Medulla oblongata (tissue), 1 donor: Measurements from ENCODE around the gene GNLY.
"Not testable (repeated sequence)": the region's sequence is repeated elsewhere in the genome, so short reads cannot be mapped to it uniquely, and the experiment has no call there.

Experiments
- DNase-seq: peaks from one replicate; pipeline ENCODE4 v3.0.0-alpha.2; 2015; ENCODE audit errors: extremely low spot score

The GNLY gene

DNA sequence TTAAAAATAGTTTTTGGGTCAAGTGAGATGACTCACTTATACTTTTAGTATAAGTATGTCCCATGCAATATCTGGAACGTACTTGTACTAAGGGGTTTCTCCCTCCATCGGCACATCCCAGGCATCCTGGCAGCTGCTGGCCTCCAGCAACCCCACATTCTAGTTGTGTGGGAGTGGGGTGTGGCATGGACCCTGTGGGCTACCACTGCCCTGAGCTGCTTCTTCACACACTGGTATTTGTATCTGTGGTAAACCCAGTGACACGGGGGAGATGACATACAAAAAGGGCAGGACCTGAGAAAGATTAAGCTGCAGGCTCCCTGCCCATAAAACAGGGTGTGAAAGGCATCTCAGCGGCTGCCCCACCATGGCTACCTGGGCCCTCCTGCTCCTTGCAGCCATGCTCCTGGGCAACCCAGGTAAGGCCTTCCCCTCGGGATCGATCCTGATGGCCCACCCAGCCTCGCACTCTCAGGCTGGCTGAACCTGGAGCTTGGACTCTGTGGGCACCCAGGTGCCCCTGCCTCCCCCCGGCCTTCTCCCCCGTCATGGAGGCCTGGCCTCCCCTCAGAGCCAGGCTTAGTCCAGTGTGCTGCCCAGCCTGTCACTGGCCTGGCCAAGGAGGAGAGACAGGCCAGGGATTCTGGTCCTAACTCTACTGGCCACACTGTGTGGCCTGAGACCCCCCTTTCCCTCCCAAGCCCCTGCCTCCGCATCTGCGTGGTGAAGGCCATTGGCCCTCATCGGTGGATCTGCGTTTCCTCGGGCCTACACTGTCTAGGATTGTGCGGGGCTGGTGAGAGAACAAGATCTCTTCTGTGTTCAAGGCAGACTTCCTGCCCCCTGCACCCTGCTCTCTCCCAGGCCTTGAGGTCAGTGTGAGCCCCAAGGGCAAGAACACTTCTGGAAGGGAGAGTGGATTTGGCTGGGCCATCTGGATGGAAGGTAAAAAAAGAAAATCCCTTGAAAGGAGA, at the start of gene GNLY:
TSS of gene GNLY (plus strand) at position 307 of the 974 bp plus-strand sequence. CDS start at position 368, 61 bp downstream.
- no peak for DNase-seq

DNA sequence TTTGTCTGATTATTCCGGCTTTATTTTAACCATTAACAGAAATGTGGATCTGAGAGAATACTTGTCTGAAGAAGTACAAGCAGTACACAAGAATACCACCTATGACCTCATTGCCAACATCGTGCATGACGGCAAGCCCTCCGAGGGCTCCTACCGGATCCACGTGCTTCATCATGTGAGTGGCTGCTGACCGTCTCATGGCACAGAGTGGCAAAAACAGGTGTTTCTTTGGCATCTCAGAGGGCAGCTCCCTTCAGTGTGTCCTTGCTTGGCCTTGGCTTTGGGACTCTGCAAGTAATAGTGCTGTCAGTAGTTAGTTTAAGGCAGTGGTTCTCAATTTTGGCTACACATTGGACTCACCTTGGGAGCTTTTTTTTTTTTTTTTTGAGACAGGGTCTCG, 49.2 kb upstream of the GNLY start:
- DNase-seq: no peak

GRCh38 chr2:85646166-85646565, 48.0 kb upstream of the GNLY start:
- DNase-seq: no peak

GRCh38 chr2:85647823-85648526, 46.2 kb upstream of the GNLY start:
- DNase-seq: peak; percentile 50

- DNase-seq: peak; percentile 14
Observed at GRCh38 chr2:85648619-85649018, 45.5 kb upstream of the GNLY start.

GRCh38 chr2:85649201-85650190, 44.7 kb upstream of the GNLY start:
- no peak for DNase-seq

- DNase-seq: no peak
Observed at GRCh38 chr2:85650456-85650855, 43.7 kb upstream of the GNLY start.

- DNase-seq: no peak
Observed at GRCh38 chr2:85651097-85651496, 43.1 kb upstream of the GNLY start.

GRCh38 chr2:85652056-85652455, 42.1 kb upstream of the GNLY start:
- no peak for DNase-seq

DNA sequence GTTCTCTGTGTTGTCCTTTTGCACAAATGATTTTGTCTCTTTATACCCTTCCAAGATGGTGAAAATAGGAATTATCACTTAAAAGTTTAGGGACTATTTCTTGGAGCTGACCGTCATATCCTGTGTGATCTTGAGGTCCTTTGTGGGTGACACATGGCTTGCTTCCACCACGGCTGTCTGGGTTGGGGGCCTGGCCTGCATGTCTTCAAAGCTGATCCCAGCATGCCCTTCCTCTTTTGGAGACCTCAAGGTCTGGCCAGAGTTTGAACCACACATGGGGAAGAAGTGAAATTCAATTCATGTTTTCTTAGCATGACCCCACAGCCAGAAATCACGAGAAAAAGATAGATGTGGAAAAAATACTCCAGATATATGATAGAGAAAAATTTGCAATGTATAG, 40.2 kb upstream of the GNLY start:
- peak; percentile 65 for DNase-seq

- no peak for DNase-seq
Observed at GRCh38 chr2:85655961-85656417, 38.2 kb upstream of the GNLY start.

DNA sequence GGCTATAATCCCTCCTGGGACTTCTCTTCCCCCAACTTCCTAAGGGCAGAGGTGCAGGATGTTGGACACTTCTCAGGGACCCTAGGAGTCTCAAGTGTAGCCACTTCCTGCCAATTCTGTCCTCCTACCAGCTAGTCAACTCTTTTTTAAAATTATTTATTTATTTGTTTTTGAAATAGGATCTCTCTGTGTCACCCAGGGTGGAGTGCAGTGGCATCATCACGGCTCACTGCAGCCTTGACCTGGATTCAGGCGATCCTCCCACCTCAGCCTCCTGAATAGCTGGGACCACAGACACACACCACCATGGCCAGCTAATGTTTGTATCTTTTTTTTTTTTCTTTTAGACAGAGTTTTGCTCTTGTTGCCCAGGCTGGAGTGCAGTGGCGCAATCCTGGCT, 37.7 kb upstream of the GNLY start:
- no peak for DNase-seq

DNA sequence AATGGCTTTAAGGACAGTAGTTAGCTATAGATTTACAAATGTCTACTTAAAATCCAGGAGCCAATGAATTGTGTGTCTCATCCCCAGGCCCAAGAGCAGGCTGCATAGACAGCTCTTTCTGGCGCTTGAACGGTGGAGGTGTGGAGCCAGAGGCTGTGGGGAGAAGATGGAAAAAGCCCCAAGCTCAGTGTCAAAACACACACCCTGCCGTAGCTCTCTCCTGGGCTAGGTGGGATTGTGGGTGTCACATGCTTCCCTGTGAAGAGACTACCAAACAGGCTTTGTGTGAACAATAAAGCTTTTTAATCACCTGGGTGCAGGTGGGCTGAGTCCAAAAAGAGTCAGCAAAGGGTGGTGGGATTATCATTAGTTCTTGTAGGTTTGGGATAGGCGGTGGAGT, 36.8 kb upstream of the GNLY start:
- not testable (repeated sequence) for DNase-seq

GRCh38 chr2:85659324-85659981, 34.7 kb upstream of the GNLY start:
- no peak for DNase-seq

GRCh38 chr2:85660301-85660700, 33.9 kb upstream of the GNLY start:
- DNase-seq: not testable (repeated sequence)

DNA sequence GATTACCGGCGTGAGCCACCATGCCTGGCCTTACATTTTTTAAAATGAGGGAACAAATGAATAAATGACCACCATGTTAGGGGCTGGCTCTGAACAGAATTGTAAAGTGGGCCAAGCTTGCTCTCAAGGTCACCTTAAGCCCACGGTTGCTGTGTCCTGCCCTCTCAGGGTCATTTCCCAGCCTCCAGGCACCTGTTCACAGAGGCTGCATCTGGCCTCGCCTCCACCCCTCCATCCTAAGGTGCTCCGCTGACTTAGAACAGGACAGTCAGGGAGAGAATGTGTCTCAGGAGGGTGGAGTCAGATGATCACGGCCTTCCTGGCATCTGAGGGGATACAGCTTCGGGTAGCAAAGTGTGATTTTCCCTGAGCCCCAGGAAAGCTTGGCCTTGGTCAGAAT, 33.4 kb upstream of the GNLY start:
- DNase-seq: no peak

GRCh38 chr2:85661139-85661858, 32.9 kb upstream of the GNLY start:
- DNase-seq: no peak

DNA sequence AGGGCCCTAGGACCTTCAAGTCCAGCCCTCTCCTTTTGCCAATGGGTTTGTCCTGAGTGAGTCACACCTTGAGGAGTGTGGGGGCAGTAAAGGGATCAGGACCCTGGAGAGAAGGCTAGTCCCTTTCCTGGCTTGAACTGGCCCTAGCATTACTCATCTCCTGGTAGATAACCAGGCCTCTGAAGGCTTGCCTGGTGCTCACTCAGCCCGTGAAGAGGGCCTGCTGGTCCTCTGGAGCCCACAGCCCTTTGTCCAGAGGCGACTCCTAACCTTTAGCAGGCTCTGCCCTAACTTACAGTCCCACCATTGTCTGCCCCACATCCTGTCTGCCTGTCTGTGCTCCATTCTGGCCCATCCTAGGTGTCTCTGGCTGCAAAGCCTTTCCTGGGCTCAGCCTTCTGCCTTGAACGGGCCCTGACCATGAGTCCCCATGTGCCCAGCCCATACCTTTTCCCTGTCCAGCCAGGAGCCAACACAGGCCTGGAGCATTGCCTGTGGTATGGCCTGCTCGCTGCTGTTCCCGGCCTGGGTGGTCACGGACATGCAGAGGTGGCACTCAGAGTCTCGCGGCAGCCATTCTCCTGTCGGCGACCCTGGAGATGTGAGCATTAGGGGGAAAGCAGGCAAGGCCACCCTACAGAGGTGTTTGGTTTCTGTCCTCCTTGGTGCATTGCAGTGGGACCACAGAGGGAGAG, 31.1 kb upstream of the GNLY start:
- DNase-seq: no peak
